Measurements from ENCODE around the gene NR2F1.

NR2F1 gene

GRCh38 chr5:93577854-93578812, 4.9 kb upstream of the NR2F1 start:
- no peaks in the 10 kb centered on the region for H3K9me3 ChIP-seq (ENCODE audit: control insufficient read depth in 5 of 5, low read length in 5 of 5)
- H3K9ac ChIP-seq (ENCODE audit: low read length in 5 of 5) = peak overlapping the region in 4 of 5 donors; percentile 6 to 75 (median 31)
- no peaks in the 10 kb centered on the region for H3K36me3 ChIP-seq (ENCODE audit: control insufficient read depth in 5 of 5, insufficient read depth in 5 of 5, low read length in 5 of 5)
- peak overlapping the region; percentile 60 for H3K27ac ChIP-seq (ENCODE audit: low read depth, low read length)
- peaks cover 2 to 48% (median 39%) of the 10 kb centered on the region in 5 donors for H3K4me1 ChIP-seq (ENCODE audit: control insufficient read depth in 5 of 5, insufficient read depth in 5 of 5, low read length in 5 of 5)
- peak overlapping the region; percentile 10 to 92 (median 88) for H3K4me3 ChIP-seq (ENCODE audit: low read depth in 1 of 5, low read length in 5 of 5)
- H3K27me3 ChIP-seq (ENCODE audit: control insufficient read depth in 5 of 5, insufficient read depth in 4 of 5, low read length in 5 of 5) = peaks cover 0 to 14% (median under 1%) of the 10 kb centered on the region in 5 donors

GRCh38 chr5:93578813-93579691, 4.0 kb upstream of the NR2F1 start:
- H3K9me3 ChIP-seq (ENCODE audit: control insufficient read depth in 5 of 5, low read length in 5 of 5) = no peaks in the 10 kb centered on the region
- H3K9ac ChIP-seq (ENCODE audit: low read length in 5 of 5) = peak overlapping the region; percentile 6 to 75 (median 36)
- H3K36me3 ChIP-seq (ENCODE audit: control insufficient read depth in 5 of 5, insufficient read depth in 5 of 5, low read length in 5 of 5) = no peaks in the 10 kb centered on the region
- peaks cover 2 to 52% (median 41%) of the 10 kb centered on the region in 5 donors for H3K4me1 ChIP-seq (ENCODE audit: control insufficient read depth in 5 of 5, insufficient read depth in 5 of 5, low read length in 5 of 5)
- H3K4me3 ChIP-seq (ENCODE audit: low read depth in 1 of 5, low read length in 5 of 5) = peak overlapping the region; percentile 10 to 92 (median 88)
- H3K27ac ChIP-seq (ENCODE audit: low read depth, low read length) = peak overlapping the region; percentile 60
- H3K27me3 ChIP-seq (ENCODE audit: control insufficient read depth in 5 of 5, insufficient read depth in 4 of 5, low read length in 5 of 5) = peaks cover 0 to 8% (median 0%) of the 10 kb centered on the region in 5 donors

DNA sequence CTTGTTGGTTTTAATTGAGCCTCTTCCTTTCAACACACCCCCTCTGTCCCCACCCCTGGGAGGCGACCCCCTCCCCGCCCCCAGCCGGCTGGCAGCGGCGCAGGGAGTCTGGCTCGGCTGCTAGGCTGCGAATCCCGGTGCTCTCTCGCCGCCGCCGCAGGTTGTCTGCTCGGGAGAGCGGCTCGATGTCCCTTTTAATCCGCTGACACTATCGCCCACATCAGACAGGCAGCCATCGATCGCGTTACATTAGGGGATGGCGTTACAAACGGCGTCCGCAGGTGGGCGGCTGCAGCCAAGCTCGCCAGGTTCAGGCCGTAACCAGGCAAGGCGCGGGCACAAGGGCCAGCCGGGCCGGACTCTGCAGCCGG, 3.3 kb upstream of the NR2F1 start:
- peaks cover 2 to 52% (median 41%) of the 10 kb centered on the region in 5 donors for H3K4me1 ChIP-seq (ENCODE audit: control insufficient read depth in 5 of 5, insufficient read depth in 5 of 5, low read length in 5 of 5)
- peak overlapping the region; percentile 75 for H3K27ac ChIP-seq (ENCODE audit: low read depth, low read length)
- peak overlapping the region; percentile 29 to 92 (median 88) for H3K4me3 ChIP-seq (ENCODE audit: low read depth in 1 of 5, low read length in 5 of 5)
- H3K9me3 ChIP-seq (ENCODE audit: control insufficient read depth in 5 of 5, low read length in 5 of 5) = no peaks in the 10 kb centered on the region
- peaks cover 0 to 7% (median 0%) of the 10 kb centered on the region in 5 donors for H3K27me3 ChIP-seq (ENCODE audit: control insufficient read depth in 5 of 5, insufficient read depth in 4 of 5, low read length in 5 of 5)
- no peaks in the 10 kb centered on the region for H3K36me3 ChIP-seq (ENCODE audit: control insufficient read depth in 5 of 5, insufficient read depth in 5 of 5, low read length in 5 of 5)
- peak overlapping the region in 4 of 5 donors; percentile 25 to 80 (median 78) for H3K9ac ChIP-seq (ENCODE audit: low read length in 5 of 5)

- peak overlapping the region; percentile 81 to 97 (median 88) for H3K4me3 ChIP-seq (ENCODE audit: low read depth in 1 of 5, low read length in 5 of 5)
- H3K27ac ChIP-seq (ENCODE audit: low read depth, low read length) = peak overlapping the region; percentile 75
- peaks cover 0 to 7% (median 0%) of the 10 kb centered on the region in 5 donors for H3K27me3 ChIP-seq (ENCODE audit: control insufficient read depth in 5 of 5, insufficient read depth in 4 of 5, low read length in 5 of 5)
- peak overlapping the region; percentile 25 to 80 (median 77) for H3K9ac ChIP-seq (ENCODE audit: low read length in 5 of 5)
- H3K36me3 ChIP-seq (ENCODE audit: control insufficient read depth in 5 of 5, insufficient read depth in 5 of 5, low read length in 5 of 5) = no peaks in the 10 kb centered on the region
- H3K9me3 ChIP-seq (ENCODE audit: control insufficient read depth in 5 of 5, low read length in 5 of 5) = no peaks in the 10 kb centered on the region
- H3K4me1 ChIP-seq (ENCODE audit: control insufficient read depth in 5 of 5, insufficient read depth in 5 of 5, low read length in 5 of 5) = peaks cover 2 to 55% (median 44%) of the 10 kb centered on the region in 5 donors
These were observed 2.7 kb upstream of the NR2F1 start for GRCh38 chr5:93580063-93580926.

DNA sequence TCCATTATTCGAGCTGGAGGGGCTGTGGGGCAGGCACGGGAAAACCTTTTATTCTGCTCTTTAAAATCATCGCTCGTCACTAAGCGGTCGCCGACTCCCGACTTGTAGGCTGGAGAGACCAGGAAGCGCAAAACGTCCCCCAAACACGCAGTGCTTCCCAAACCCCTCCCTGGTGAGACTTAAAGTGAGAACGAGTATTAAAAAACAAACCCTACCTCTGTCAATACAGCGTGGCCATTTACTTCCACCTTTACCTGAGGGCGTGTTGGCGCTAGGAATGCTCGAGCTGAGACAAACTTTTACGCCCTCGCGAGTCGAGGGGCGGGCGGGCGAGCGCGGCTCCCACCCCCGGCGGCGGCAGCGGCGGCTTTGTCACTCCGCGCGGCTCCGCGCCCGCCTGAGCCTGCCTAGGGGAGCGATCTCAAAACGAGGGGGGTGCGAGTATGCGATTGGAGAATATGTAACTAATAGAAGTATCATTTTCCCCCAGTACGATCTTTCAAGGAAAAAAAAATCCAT, 2.0 kb upstream of the NR2F1 start, which contains the start of gene NR2F1-AS1:
NR2F1-AS1 (minus strand) TSS at position 293 of the 519 bp plus-strand sequence.
- Histone ChIP-seq H3K27ac (ENCODE audit: low read depth, low read length) (peak within 1 kb of the TSS; percentile 75), H3K27me3 (ENCODE audit: control insufficient read depth in 5 of 5, insufficient read depth in 4 of 5, low read length in 5 of 5) (peaks cover 0 to 11% (median 2%) of the 10 kb centered on the region in 5 donors), H3K9ac (ENCODE audit: low read length in 5 of 5) (peak within 1 kb of the TSS; percentile 48 to 80 (median 77)), H3K4me3 (ENCODE audit: low read depth in 1 of 5, low read length in 5 of 5) (peak within 1 kb of the TSS; percentile 81 to 97 (median 88)), H3K36me3 (ENCODE audit: control insufficient read depth in 5 of 5, insufficient read depth in 5 of 5, low read length in 5 of 5) (no peaks in the 10 kb centered on the region), H3K9me3 (ENCODE audit: control insufficient read depth in 5 of 5, low read length in 5 of 5) (no peaks in the 10 kb centered on the region), H3K4me1 (ENCODE audit: control insufficient read depth in 5 of 5, insufficient read depth in 5 of 5, low read length in 5 of 5) (peaks cover 2 to 61% (median 50%) of the 10 kb centered on the region in 5 donors)

DNA sequence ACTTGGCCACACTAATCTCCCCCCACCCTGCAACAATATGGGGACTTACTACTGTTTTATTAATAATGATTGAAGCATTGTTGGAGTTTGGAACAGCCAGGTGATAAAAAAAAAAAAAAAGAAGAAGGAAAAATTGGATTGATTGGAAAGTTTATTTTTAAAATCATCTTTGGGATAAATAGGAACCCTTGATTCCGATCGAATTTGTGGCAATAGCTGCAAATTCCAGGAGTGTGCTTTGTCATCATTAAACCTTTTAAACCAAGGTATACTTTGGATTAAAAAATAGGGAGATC, 907 bp upstream of the NR2F1 start:
- Histone ChIP-seq H3K27me3 (ENCODE audit: control insufficient read depth in 5 of 5, insufficient read depth in 4 of 5, low read length in 5 of 5) (peaks cover 0 to 13% (median 2%) of the 10 kb centered on the region in 5 donors), H3K36me3 (ENCODE audit: control insufficient read depth in 5 of 5, insufficient read depth in 5 of 5, low read length in 5 of 5) (no peaks in the 10 kb centered on the region), H3K4me1 (ENCODE audit: control insufficient read depth in 5 of 5, insufficient read depth in 5 of 5, low read length in 5 of 5) (peaks cover 2 to 65% (median 53%) of the 10 kb centered on the region in 5 donors), H3K9ac (ENCODE audit: low read length in 5 of 5) (peak overlapping the region in 2 of 5 donors; percentile 60 to 66), H3K9me3 (ENCODE audit: control insufficient read depth in 5 of 5, low read length in 5 of 5) (no peaks in the 10 kb centered on the region), H3K4me3 (ENCODE audit: low read depth in 1 of 5, low read length in 5 of 5) (peak overlapping the region; percentile 81 to 92 (median 88)), H3K27ac (ENCODE audit: low read depth, low read length) (peak overlapping the region; percentile 66)

- peak overlapping the region; percentile 66 for H3K27ac ChIP-seq (ENCODE audit: low read depth, low read length)
- H3K9me3 ChIP-seq (ENCODE audit: control insufficient read depth in 5 of 5, low read length in 5 of 5) = peaks cover 0 to 4% (median 0%) of the 10 kb centered on the region in 5 donors
- peaks cover 0 to 7% (median 3%) of the 10 kb centered on the region in 5 donors for H3K36me3 ChIP-seq (ENCODE audit: control insufficient read depth in 5 of 5, insufficient read depth in 5 of 5, low read length in 5 of 5)
- peak overlapping the region; percentile 73 to 92 (median 84) for H3K4me3 ChIP-seq (ENCODE audit: low read depth in 1 of 5, low read length in 5 of 5)
- peaks cover 0 to 18% (median 5%) of the 10 kb centered on the region in 5 donors for H3K27me3 ChIP-seq (ENCODE audit: control insufficient read depth in 5 of 5, insufficient read depth in 4 of 5, low read length in 5 of 5)
- H3K9ac ChIP-seq (ENCODE audit: low read length in 5 of 5) = peak overlapping the region in 4 of 5 donors; percentile 43 to 77 (median 66)
- peaks cover 2 to 70% (median 52%) of the 10 kb centered on the region in 5 donors for H3K4me1 ChIP-seq (ENCODE audit: control insufficient read depth in 5 of 5, insufficient read depth in 5 of 5, low read length in 5 of 5)
These were observed 381 bp downstream of the NR2F1 start for GRCh38 chr5:93583439-93583767.

GRCh38 chr5:93583768-93584595, 960 bp downstream of the NR2F1 start:
- Histone ChIP-seq H3K27me3 (ENCODE audit: control insufficient read depth in 5 of 5, insufficient read depth in 4 of 5, low read length in 5 of 5) (peaks cover 0 to 14% (median 5%) of the 10 kb centered on the region in 5 donors), H3K36me3 (ENCODE audit: control insufficient read depth in 5 of 5, insufficient read depth in 5 of 5, low read length in 5 of 5) (peaks cover 0 to 7% (median 3%) of the 10 kb centered on the region in 5 donors), H3K27ac (ENCODE audit: low read depth, low read length) (peak overlapping the region; percentile 66), H3K4me3 (ENCODE audit: low read depth in 1 of 5, low read length in 5 of 5) (peak overlapping the region; percentile 73 to 92 (median 84)), H3K9ac (ENCODE audit: low read length in 5 of 5) (peak overlapping the region in 4 of 5 donors; percentile 43 to 77 (median 66)), H3K9me3 (ENCODE audit: control insufficient read depth in 5 of 5, low read length in 5 of 5) (peaks cover 0 to 4% (median 0%) of the 10 kb centered on the region in 5 donors), H3K4me1 (ENCODE audit: control insufficient read depth in 5 of 5, insufficient read depth in 5 of 5, low read length in 5 of 5) (peaks cover 2 to 64% (median 49%) of the 10 kb centered on the region in 5 donors)
